GM20431 (cell line): ENCODE data around the gene NEK7.
"Not testable (repeated sequence)": the region's sequence is repeated elsewhere in the genome, so short reads cannot be mapped to it uniquely, and the experiment has no call there.

ENCODE experiments used
- in situ Hi-C: fragments of 300-500 bp; cut with MseI, MboI; formaldehyde crosslinking; loops from one replicate; pipeline ENCODE4 v1.15.0; 2020; ENCODE audit warnings: low sequenced_read_pairs; ENCODE audit not compliant: unreplicated experiment

The NEK7 gene

GRCh38 chr1:198272492-198272891, 115.7 kb downstream of the NEK7 start:
- in situ Hi-C loops: no loop called here

- in situ Hi-C loops: no loop called here
These were observed 117.0 kb downstream of the NEK7 start for GRCh38 chr1:198273748-198274295.

GRCh38 chr1:198275597-198275996, 118.8 kb downstream of the NEK7 start:
- in situ Hi-C loops: no loop called here

GRCh38 chr1:198276241-198276640, 119.4 kb downstream of the NEK7 start:
- in situ Hi-C loops: no loop called here

- in situ Hi-C loops: no loop called here
These were observed 122.1 kb downstream of the NEK7 start for GRCh38 chr1:198278943-198279342.

- in situ Hi-C loops: no loop called here
These were observed 123.3 kb downstream of the NEK7 start for GRCh38 chr1:198280080-198280479.

GRCh38 chr1:198281911-198282310, 125.1 kb downstream of the NEK7 start:
- in situ Hi-C loops: no loop called here

- in situ Hi-C loops: no loop called here
These were observed 126.4 kb downstream of the NEK7 start for GRCh38 chr1:198283222-198283621.

GRCh38 chr1:198287916-198288315, 131.1 kb downstream of the NEK7 start:
- in situ Hi-C loops: no loop called here

- in situ Hi-C loops: no loop called here
These were observed 133.4 kb downstream of the NEK7 start for GRCh38 chr1:198290089-198290683.

- in situ Hi-C loops: no loop called here
These were observed 134.2 kb downstream of the NEK7 start for GRCh38 chr1:198291036-198291435.

- in situ Hi-C loops: no loop called here
These were observed 135.1 kb downstream of the NEK7 start for GRCh38 chr1:198291924-198292323.

GRCh38 chr1:198295225-198295624, 138.4 kb downstream of the NEK7 start:
- in situ Hi-C loops: no loop called here

- in situ Hi-C loops: no loop called here
These were observed 139.2 kb downstream of the NEK7 start for GRCh38 chr1:198295971-198296370.

- in situ Hi-C loops: no loop called here
These were observed 140.5 kb downstream of the NEK7 start for GRCh38 chr1:198297281-198297680.

- in situ Hi-C loops: no loop called here
These were observed 141.8 kb downstream of the NEK7 start for GRCh38 chr1:198298640-198299039.

- in situ Hi-C loops: no loop called here
These were observed 143.7 kb downstream of the NEK7 start for GRCh38 chr1:198300451-198300850.

GRCh38 chr1:198304431-198304830, 147.6 kb downstream of the NEK7 start:
- in situ Hi-C loops: no loop called here

GRCh38 chr1:198314817-198315216, 158.0 kb downstream of the NEK7 start:
- in situ Hi-C loops: not testable (repeated sequence)

- in situ Hi-C loops: not testable (repeated sequence)
These were observed 158.5 kb downstream of the NEK7 start for GRCh38 chr1:198315331-198315730.

GRCh38 chr1:198316546-198317100, 159.8 kb downstream of the NEK7 start:
- in situ Hi-C loops: no loop called here

- in situ Hi-C loops: no loop called here
These were observed 161.3 kb downstream of the NEK7 start for GRCh38 chr1:198318085-198318484.
